Measurements from ENCODE around the gene OVOL3. TPM values are rescaled to one million over a fixed set of nuclear protein-coding genes. Genes with fewer than 3 reads are reported as not detected.

OVOL3 gene
- total and polyA plus RNA-seq, 4 donors = not detected

- H3K9me3 ChIP-seq (ENCODE audit: control insufficient read depth in 4 of 4, low read length in 3 of 4) = no peaks in the 10 kb centered on the region
- 94% methylated on average over 9 of the region's 9 CpGs for WGBS
- TF ChIP-seq RAD21 (IDR thresholded peaks at IDR 0.05) (no peak), SP1 (IDR thresholded peaks at IDR 0.05) (no peak), MAX (IDR thresholded peaks at IDR 0.05) (no peak), GABPA (IDR thresholded peaks at IDR 0.05 in 1 of 2, conservative IDR thresholded peaks at IDR 0.05 in 1 of 2) (no peak), HNF4A (conservative IDR thresholded peaks at IDR 0.05) (no peak), HNF4G (IDR thresholded peaks at IDR 0.05) (no peak)
- TF ChIP-seq, protein P1, sequence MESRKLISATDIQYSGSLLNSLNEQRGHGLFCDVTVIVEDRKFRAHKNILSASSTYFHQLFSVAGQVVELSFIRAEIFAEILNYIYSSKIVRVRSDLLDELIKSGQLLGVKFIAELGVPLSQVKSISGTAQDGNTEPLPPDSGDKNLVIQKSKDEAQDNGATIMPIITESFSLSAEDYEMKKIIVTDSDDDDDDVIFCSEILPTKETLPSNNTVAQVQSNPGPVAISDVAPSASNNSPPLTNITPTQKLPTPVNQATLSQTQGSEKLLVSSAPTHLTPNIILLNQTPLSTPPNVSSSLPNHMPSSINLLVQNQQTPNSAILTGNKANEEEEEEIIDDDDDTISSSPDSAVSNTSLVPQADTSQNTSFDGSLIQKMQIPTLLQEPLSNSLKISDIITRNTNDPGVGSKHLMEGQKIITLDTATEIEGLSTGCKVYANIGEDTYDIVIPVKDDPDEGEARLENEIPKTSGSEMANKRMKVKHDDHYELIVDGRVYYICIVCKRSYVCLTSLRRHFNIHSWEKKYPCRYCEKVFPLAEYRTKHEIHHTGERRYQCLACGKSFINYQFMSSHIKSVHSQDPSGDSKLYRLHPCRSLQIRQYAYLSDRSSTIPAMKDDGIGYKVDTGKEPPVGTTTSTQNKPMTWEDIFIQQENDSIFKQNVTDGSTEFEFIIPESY (IDR thresholded peaks at IDR 0.05) = no peak
- TF ChIP-seq, protein P2, sequence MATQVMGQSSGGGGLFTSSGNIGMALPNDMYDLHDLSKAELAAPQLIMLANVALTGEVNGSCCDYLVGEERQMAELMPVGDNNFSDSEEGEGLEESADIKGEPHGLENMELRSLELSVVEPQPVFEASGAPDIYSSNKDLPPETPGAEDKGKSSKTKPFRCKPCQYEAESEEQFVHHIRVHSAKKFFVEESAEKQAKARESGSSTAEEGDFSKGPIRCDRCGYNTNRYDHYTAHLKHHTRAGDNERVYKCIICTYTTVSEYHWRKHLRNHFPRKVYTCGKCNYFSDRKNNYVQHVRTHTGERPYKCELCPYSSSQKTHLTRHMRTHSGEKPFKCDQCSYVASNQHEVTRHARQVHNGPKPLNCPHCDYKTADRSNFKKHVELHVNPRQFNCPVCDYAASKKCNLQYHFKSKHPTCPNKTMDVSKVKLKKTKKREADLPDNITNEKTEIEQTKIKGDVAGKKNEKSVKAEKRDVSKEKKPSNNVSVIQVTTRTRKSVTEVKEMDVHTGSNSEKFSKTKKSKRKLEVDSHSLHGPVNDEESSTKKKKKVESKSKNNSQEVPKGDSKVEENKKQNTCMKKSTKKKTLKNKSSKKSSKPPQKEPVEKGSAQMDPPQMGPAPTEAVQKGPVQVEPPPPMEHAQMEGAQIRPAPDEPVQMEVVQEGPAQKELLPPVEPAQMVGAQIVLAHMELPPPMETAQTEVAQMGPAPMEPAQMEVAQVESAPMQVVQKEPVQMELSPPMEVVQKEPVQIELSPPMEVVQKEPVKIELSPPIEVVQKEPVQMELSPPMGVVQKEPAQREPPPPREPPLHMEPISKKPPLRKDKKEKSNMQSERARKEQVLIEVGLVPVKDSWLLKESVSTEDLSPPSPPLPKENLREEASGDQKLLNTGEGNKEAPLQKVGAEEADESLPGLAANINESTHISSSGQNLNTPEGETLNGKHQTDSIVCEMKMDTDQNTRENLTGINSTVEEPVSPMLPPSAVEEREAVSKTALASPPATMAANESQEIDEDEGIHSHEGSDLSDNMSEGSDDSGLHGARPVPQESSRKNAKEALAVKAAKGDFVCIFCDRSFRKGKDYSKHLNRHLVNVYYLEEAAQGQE (IDR thresholded peaks at IDR 0.05) = no peak
- TF ChIP-seq, protein P3, sequence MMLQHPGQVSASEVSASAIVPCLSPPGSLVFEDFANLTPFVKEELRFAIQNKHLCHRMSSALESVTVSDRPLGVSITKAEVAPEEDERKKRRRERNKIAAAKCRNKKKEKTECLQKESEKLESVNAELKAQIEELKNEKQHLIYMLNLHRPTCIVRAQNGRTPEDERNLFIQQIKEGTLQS (IDR thresholded peaks at IDR 0.05) = no peak
- no peak overlapping the region for H3K4me3 ChIP-seq (ENCODE audit: low read depth in 1 of 3, low read length in 3 of 3)
- no peak for DNase-seq (ENCODE audit: low spot score)
- H3K36me3 ChIP-seq (ENCODE audit: control insufficient read depth in 4 of 4, insufficient read depth in 3 of 4, low read depth in 1 of 4, low read length in 3 of 4) = peaks cover 16 to 40% (median 32%) of the 10 kb centered on the region in 4 donors
- no peaks in the 10 kb centered on the region for H3K27me3 ChIP-seq (ENCODE audit: control insufficient read depth in 4 of 4, insufficient read depth in 4 of 4, low read length in 3 of 4)
- peaks cover 4 to 14% (median 8%) of the 10 kb centered on the region in 4 donors for H3K4me1 ChIP-seq (ENCODE audit: control insufficient read depth in 4 of 4, insufficient read depth in 4 of 4, low read length in 3 of 4)
- H3K9ac ChIP-seq (ENCODE audit: low read depth in 1 of 2, low read length in 2 of 2) = no peak overlapping the region
- no peak overlapping the region for H3K27ac ChIP-seq (ENCODE audit: low read depth in 1 of 2, low read length in 2 of 2)
These were observed 31.6 kb downstream of the OVOL3 start for GRCh38 chr19:36142496-36142895.

GRCh38 chr19:36144624-36145023 lies 33.7 kb downstream of the OVOL3 start:
- 97% methylated on average over 6 of the region's 6 CpGs for WGBS
- no peaks in the 10 kb centered on the region for H3K27me3 ChIP-seq (ENCODE audit: control insufficient read depth in 4 of 4, insufficient read depth in 4 of 4, low read length in 3 of 4)
- TF ChIP-seq RAD21 (IDR thresholded peaks at IDR 0.05) = no peak
- no peak for TF ChIP-seq JUND (IDR thresholded peaks at IDR 0.05)
- TF ChIP-seq, protein P2 (IDR thresholded peaks at IDR 0.05) = no peak

More at GRCh38 chr19:36144624-36145023, 33.7 kb downstream of the OVOL3 start:
- Histone ChIP-seq H3K27ac (ENCODE audit: low read depth in 1 of 2, low read length in 2 of 2) (no peak overlapping the region), H3K9ac (ENCODE audit: low read depth in 1 of 2, low read length in 2 of 2) (no peak overlapping the region), H3K4me1 (ENCODE audit: control insufficient read depth in 4 of 4, insufficient read depth in 4 of 4, low read length in 3 of 4) (peaks cover 4 to 8% (median 6%) of the 10 kb centered on the region in 4 donors), H3K9me3 (ENCODE audit: control insufficient read depth in 4 of 4, low read length in 3 of 4) (no peaks in the 10 kb centered on the region), H3K36me3 (ENCODE audit: control insufficient read depth in 4 of 4, insufficient read depth in 3 of 4, low read depth in 1 of 4, low read length in 3 of 4) (peaks cover 25 to 55% (median 44%) of the 10 kb centered on the region in 4 donors), H3K4me3 (ENCODE audit: low read depth in 1 of 3, low read length in 3 of 3) (no peak overlapping the region)
- DNase-seq (ENCODE audit: low spot score) = no peak
